Activated effector memory CD4-positive, alpha-beta T cell treated with Interleukin-2 at 50 U/mL for 16 hours (primary cell): ENCODE data around the gene EPYC.

Experiments
- DNase-seq: peaks from one replicate; pipeline ENCODE4 v3.0.0-alpha.2; 2020

Gene EPYC, protein sequence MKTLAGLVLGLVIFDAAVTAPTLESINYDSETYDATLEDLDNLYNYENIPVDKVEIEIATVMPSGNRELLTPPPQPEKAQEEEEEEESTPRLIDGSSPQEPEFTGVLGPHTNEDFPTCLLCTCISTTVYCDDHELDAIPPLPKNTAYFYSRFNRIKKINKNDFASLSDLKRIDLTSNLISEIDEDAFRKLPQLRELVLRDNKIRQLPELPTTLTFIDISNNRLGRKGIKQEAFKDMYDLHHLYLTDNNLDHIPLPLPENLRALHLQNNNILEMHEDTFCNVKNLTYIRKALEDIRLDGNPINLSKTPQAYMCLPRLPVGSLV

DNA sequence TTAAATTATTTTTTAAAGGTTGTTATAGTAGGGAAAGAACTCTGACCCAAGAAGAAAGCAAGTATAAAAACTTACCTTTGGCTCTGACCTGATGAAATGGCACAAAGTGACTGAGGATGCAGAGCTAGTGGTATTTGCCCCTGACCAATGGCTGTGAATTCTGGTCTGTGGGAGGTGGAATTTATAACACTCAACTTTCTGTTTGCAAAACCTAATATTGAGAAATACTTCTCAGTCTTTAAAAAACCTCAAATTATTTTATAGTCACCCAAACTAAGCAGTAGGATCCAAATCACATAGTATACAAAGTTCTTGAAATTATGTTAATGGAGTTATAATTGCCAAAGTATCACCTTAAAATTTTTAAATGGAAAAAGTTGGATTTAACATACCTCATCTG, at the start of gene EPYC:
EPYC (minus strand) TSS at position 101 of the 400 bp plus-strand sequence. CDS start 2,407 bp downstream, outside the sequence.
- no peak for DNase-seq

DNA sequence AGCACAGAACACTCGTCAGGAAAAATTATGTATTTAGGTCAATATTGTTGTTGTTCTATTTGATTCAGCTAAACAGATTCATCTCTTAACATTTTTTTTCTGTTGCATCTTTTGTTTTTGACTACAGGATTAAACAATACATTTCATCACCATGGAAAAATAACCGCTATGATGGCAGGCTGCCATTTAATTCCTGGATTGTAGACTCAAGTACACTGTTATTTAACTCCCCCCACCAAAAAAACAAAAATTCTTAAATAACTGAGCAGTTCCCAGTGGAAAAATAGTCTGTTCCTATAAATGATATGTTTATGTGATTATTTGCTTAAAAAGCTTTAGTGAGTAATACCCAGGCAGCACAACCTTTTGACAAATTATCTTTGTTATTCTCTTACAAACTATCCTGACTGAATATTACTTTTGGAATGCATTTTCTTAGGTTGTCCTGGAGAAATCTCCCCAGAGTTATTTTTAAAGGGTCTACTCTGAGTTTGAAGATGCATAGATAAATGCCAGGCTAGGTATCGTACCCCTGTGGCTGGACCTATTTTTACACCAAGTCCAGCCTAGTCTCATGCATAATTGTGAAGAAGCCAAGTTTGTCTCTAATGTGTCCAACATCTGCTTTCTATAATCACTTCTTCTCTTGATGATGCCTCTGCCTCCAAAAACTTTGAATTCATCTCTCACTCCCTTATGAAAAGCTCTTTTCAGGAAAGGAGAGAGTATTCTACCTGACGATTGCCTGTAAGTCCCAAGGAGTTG, 49.4 kb upstream of the EPYC start:
- no peak for DNase-seq

DNA sequence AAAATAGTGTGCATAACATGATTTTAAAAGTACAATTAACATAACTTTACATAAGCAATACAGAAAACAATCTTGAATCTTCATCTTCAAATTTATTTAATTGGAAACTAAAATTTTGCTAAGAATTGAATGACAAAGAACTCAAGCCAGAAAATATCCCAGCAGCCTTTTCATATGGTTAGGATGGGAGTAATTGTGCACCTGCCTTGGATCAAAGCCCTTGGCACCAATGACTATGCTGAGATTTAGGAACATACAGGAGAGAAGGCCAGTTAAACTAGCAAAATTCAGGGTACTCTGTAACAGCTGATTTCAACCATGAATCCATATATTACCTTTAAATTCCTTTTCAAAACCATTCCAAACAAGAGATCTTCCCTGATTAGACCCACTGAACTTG, 47.3 kb upstream of the EPYC start:
- no peak for DNase-seq

DNA sequence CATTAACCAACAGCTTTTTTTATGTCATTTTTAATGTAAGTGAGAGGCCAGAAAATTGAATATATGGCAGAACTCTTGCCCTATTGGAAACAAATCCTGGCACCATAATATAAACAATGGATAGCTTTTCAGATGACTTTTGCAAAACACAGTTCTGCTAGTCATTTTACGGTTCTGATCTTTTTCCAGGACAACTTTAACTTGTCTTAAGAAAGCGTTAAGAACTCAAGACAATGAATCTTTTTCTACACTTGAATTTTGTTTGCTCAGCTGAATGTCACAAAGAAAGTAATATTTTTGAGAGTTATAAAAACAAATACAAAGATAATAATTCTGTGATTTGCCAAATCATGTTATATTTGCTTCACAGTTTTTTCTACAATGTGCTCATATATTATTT, 39.8 kb upstream of the EPYC start:
- no peak for DNase-seq

DNA sequence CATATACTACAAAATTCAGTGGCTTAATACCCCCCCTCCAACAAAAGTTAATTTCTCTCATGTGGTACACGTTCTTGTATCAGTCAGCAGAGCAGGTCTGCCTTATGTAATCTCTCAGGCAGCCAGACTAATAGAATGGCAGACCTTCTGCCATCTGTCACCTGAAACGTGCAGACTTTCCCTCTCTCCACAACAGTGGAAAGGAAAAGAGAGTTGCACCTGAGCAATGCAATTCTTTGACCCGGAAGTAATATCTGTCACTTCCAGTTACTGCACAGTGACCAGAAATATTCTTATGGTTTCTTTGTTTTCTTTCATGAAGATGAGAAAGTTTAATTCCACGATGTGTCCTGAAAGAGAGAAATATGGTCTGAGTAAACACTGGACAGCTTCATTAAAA, 38.6 kb upstream of the EPYC start:
- no peak for DNase-seq

DNA sequence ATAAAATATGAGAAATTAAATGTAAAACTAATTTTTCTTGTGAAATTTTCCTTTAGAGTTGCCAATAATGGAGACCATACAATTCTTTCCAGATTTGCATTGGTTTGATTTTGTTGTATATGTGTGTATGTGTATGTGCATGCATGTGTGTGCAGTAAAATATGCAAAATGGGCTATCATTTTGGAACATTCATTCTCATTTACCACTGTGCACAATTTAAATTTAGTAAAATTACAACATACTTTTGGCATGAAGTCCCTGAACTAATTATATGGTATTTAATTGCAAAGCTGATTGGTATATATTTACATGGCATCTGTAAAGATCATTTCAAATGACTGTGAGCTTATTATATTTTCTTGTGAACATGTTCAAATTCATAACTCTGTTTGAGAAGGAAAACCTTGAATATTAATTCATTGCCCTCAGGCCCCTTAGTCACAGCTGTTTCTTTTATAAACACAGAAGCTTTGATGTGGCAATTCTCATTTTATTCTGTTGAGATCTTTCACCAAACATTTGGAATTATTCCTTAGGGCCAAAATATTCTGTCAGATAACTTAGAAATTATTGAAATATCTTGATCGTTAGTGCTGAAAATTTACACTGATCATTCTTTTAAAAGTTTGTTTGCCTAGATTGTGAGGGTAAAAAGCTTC, 35.5 kb upstream of the EPYC start:
- DNase-seq: no peak

DNA sequence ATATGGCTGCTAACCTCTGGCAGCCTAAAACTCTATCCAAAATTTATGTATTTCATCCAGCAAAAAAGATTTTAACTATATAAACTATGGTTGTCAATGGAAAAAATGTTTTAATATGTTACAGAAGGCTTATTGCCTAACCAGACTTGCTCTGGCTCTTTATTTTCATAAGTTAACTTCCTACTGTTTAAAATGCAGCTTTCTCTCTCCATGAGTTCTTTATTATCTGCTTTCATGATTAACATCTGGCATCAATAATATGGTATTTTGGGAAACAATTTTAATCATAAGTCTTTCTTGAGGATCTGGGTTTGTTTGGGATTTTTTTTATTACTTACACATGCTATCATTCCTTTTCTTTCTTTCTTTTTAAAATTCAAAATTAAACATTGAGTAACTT, 32.5 kb upstream of the EPYC start:
- no peak for DNase-seq

DNA sequence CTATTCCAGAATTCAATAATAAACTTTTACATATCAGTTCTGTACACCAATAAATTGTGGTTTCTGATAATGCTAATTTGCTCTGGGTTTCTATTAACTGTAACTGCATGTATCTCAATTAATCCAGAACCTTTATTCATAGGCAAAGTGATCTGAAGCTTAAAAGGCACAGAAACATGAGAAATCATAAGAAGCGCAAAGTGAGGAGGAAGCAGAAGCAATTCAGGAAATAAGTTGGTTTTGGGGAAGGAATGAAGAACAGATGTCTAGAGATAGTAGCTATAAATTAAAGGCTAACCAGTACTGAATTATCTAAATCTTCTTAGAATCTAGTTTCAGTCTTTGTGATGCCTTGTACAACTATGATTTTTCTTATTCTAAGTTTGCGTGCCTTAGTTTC, 28.5 kb upstream of the EPYC start:
- DNase-seq: no peak

DNA sequence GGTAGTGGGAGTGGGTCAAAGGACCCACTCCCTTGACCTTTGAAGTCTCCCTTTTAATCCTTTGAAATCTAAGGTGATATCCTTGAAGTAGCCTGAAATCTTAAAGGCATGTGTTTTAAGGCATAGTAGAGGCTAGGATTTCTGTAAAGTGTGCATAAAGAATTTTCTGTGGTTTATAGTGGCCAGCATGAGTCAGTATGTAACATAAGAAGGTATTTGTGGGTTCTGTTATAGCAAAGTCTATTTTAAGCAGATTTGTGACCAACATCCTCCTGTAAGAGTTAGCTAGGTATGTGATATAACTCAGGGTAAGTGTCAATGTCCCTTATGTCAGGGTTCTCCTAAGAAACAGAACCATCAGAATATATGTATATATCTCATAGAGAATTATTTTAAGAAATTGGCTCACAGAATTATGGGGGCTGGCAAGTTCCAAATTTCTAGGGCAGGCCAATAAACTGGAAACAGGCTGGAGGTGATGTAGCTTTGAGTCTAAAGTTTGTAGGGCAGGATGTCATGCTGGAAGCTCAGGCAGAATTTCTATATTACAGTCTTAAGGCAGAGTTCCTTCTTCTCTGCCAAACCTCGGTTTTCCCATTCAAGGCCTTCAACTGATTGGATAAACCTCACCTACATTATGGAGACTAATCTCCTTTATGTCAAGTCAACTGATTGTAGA, 18.7 kb upstream of the EPYC start:
- no peak for DNase-seq

DNA sequence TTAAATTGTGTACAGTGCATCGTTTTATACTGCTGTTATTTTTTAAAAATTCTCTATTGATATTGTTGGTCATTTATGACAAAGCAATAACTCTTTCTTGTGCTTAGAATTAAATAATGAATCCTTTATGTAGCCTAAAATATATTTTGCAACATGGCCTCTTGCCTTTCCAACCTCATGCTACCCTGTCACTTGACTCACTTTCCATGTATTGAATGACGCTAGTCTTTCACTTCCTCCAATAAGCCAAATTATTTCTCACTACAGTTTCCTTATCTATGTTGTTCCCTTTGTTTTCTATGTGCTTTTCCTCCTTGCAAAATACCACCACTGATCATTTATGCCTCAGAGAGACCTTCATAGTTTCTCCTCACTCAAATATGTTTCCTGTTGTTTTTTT, 16.3 kb upstream of the EPYC start:
- DNase-seq: no peak

DNA sequence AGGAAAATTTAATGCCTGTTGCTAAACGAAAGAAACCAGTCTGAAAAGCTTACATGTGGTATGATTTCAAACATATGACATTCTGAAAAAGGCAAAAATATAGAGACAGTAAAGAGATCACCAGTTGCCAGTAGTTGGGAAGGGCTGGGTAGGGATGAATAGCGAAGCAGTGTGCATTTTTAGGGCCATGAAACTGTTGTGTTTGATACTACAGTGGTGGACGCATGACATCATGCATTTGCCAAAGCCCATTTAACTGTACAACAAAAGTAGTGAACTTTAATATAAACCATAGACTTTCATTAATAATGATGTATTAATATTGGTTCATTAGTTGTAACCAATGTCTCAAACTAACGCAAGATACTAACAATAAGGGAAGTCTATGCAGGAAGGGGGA, 14.7 kb upstream of the EPYC start:
- no peak for DNase-seq

DNA sequence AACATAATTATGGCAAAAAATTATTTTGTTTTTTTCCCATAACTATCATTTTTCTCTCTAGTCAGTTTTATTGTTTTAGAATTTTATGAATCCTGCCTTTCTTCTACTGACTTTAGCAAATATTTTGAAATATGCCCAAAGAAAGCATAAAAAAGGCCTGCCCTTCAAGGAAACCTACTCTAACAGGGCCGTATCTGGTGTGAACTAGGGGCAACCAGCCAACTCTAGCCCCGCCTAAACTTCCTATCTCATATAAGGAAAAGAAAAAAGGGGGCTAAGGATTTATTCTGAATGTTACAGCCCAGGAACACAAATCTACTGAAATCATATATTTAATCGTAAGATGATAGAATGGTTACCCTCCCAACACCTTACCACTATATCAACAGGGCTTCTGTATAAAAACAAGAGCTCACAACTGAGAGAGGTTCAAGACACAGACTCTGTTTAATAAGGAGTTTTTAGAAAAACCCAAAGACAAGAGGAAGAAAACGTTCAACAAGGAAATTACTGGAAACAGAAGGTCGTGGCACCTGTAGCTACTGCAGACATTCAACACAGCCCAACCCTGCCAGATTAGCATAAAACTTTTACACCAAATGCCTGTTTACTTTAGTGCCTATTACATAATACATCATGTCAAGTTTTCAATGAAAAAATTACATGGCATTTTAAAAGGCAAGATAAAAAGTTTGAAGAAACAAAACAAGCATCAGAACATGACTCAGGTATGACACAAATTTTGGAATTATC, 12.9 kb upstream of the EPYC start:
- DNase-seq: no peak

DNA sequence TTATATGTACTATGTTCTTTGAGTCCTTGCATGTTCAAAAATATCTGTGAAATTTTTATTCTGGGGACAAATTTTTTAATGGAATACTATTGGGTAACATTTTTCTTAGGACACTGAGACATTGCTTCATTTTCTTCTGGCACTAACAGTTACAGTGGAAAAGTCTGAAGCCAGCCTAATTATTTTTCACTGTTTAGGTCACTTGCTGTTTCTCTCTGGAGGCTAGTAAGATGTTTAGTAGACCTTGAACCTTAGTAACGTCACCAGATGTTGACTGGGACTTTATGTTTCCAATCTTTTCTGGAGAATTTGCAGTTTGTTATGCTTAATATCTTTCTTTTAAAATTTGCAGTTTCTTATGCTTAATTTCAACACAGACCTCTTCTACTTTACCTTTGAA, 12.3 kb upstream of the EPYC start:
- no peak for DNase-seq

DNA sequence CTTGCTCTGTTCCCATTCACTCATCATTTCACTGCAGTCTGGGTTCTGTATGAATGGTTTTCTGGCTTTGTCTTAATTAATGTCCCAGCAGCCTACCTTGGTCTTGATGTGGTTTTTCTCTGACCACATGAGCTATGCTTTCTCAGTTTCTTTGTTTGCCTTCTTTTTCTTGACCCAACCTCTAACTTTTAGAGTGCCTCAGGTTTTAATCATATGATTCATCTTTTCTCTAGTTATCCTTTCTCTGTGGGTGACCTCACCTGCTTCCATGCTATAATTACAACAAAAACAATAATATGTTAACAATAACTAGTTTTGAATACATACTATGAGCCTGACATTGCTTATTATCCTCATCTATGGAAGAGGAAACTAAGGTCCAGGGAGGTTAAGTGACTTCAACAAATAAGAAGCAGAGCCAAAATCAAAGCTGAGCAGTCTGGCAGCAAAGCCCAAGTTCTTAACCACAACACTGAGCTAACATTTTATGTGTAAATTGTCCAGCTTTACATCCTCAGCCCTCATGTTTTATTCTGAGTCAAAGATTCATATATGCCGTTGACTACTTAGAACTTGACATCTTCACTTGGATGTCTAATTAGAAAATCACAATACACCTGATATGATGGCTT, 4.7 kb upstream of the EPYC start:
- no peak for DNase-seq

DNA sequence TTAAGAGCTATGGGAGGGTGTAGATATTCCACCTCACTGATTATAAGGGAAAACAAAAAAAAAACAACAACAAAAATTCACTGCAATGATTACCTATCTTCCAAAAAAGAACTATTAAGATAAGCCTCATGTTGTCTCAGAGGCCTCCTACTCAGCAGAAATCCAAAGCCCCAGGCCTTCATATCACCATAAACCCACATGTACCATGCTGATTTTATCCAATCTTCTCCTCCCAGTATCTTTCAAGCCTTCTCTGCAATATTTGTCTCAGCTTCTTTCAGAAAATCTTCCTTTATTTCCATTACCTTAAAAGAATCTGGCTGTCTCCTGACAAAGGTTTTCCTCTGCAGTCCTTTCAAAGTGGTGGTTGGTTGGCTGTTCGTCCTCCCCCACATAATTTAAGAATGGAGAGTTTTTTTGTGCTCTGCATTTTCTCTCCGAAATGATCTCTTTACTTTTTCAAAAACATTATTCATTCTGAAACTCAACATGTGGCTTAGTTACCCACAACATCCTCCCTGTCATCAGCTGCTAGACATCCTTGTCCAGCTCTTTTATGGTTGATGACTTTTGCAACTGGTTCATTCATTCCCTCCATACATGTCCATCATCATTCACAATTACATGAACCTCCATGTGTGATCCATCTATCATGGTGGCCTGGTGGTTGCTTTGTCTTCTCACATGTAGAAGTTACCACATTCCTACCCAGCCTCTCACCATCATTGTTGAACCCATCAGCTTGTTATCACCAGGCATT, 2.9 kb upstream of the EPYC start:
- DNase-seq: no peak

DNA sequence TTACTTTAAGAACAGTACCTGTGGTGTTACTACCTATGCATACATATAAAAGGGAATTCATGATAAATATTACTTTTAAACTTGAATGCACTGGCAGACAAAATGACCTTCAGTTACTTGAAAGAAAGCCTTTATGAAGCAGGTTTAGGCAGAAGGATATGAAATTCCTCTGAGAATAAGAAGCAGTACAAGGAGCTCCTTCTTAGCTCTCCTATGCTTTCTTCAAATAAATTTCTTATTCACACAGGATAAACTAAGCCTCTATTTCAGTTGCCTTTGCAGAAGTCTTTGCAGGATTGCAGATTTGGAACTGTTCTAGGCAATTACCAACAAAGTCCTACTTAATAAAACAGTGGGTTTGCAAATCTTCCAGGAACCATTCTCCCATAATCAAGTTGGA, 1.0 kb downstream of the EPYC start:
- no peak for DNase-seq

DNA sequence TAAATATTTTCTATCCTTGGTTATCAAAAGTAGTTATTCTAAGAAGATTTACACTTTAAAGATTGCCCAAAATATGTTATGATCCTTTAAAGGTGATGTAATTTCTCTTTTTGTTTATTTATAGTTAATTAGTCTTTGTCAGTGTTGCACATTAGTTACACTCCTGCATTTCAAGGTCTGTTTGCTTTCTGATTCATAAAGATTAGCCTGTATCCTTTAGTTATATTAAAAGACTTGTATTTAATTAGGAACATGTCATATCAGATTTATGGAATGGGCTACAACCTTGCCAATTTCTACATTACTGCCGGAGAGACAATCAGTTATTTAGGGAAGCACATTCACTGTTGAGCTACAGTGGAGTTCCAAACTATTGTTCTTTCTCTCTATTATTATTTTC, 3.5 kb downstream of the EPYC start:
- no peak for DNase-seq

DNA sequence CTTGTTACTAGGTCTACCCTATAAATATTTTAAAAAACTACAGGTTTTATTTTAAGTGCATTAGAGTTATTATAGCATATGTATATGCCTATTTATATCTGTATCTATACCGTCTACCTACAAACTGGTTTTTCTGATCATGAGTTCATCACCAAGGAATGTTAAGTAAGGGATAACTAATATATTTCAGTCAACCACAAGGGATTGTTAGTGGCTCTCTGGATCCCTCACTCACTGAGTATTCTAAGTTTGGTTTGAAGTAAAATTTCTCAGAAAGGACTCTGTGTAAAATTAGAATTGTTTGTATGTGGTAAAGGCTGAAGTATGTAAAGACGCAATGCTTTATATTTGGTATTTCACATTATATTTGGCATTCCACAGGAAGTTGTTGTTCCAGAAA, 4.8 kb downstream of the EPYC start:
- DNase-seq: no peak

DNA sequence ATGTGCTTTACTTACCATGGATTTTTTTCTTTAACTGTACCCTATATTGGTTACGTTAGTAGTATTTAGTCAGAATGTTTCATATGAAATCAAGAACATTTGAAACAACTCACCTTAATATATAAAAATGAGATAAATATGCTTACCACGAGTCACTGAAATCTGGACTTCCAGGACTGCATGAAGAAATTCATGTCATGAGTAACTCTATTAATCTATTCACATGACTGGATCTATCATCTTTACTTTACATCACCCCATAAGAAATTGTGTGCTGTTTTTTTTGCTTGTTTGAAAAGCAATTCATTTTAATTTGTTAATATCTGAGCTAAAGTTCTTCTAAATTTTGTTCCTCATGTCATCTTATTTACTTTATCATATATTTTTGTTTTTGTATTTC, 5.2 kb downstream of the EPYC start:
- DNase-seq: no peak

DNA sequence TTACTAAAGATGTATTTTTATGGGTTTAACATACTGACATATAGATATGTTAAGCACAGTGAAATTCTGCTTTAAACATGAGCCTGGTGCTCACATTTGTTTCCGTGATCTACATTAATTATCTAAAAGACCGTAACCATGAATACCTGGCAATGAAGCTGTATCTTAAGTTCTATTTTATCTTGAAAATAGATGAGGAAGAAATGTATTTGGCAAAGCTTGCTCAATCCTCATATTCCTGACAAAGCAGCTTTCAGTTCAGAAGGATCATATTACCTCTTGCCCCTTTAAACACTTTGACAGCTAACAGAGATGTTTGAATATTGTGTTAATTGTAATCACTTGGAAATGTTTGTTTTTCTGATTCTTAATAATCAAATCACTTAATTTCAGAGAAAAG, 9.8 kb downstream of the EPYC start:
- no peak for DNase-seq

DNA sequence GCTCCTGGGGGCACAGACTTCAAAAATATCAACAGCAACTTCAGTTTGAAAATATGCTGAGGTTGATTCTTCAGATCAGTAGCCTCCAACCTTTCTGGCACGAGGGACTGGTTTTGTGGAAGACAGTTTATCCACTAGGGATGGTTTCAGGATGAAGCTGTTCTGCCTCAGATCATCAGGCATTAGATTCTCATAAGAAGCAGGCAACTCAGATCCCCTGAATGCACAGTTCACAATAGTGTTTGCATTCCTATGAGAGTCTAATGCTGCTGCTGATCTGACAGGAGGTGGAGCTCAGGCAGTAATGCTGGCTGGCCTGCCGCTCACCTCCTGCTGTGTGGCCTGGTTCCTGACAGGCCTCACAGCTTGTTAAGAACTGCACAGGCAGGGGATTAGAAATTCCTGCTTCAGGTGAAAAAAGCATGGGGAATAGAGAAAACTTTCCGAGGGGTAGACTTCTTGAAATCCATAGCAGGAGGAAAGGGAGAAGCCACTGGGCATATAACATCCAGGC, 12.8 kb downstream of the EPYC start:
- no peak for DNase-seq
